Measurements from ENCODE around the gene RBM39. TPM values are rescaled to one million over a fixed set of nuclear protein-coding genes. Genes with fewer than 3 reads are reported as not detected.

Gene RBM39
- total and polyA plus RNA-seq, 2 experiments from 2014 or later: 259 to 413 TPM

DNA sequence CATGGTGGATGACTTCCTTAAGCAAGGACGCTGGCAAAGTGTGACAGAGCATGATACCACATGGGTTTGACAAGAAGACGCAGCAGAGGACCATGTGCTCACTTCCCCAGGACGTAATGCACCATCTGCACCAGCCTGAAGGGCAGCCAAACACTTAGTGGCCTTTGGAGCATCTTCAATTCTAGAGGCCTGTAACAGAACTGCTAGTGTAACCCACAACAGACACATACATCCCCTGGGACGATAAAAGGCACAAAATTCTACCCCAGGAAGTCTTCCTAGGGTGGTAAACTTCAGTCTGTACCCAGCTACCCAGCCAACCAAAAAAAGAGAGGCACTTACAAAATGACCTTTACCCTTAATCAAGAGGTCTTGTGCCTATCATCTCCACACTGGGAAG, 68.2 kb downstream of the RBM39 start (continued):
- TF ChIP-seq, protein P1, sequence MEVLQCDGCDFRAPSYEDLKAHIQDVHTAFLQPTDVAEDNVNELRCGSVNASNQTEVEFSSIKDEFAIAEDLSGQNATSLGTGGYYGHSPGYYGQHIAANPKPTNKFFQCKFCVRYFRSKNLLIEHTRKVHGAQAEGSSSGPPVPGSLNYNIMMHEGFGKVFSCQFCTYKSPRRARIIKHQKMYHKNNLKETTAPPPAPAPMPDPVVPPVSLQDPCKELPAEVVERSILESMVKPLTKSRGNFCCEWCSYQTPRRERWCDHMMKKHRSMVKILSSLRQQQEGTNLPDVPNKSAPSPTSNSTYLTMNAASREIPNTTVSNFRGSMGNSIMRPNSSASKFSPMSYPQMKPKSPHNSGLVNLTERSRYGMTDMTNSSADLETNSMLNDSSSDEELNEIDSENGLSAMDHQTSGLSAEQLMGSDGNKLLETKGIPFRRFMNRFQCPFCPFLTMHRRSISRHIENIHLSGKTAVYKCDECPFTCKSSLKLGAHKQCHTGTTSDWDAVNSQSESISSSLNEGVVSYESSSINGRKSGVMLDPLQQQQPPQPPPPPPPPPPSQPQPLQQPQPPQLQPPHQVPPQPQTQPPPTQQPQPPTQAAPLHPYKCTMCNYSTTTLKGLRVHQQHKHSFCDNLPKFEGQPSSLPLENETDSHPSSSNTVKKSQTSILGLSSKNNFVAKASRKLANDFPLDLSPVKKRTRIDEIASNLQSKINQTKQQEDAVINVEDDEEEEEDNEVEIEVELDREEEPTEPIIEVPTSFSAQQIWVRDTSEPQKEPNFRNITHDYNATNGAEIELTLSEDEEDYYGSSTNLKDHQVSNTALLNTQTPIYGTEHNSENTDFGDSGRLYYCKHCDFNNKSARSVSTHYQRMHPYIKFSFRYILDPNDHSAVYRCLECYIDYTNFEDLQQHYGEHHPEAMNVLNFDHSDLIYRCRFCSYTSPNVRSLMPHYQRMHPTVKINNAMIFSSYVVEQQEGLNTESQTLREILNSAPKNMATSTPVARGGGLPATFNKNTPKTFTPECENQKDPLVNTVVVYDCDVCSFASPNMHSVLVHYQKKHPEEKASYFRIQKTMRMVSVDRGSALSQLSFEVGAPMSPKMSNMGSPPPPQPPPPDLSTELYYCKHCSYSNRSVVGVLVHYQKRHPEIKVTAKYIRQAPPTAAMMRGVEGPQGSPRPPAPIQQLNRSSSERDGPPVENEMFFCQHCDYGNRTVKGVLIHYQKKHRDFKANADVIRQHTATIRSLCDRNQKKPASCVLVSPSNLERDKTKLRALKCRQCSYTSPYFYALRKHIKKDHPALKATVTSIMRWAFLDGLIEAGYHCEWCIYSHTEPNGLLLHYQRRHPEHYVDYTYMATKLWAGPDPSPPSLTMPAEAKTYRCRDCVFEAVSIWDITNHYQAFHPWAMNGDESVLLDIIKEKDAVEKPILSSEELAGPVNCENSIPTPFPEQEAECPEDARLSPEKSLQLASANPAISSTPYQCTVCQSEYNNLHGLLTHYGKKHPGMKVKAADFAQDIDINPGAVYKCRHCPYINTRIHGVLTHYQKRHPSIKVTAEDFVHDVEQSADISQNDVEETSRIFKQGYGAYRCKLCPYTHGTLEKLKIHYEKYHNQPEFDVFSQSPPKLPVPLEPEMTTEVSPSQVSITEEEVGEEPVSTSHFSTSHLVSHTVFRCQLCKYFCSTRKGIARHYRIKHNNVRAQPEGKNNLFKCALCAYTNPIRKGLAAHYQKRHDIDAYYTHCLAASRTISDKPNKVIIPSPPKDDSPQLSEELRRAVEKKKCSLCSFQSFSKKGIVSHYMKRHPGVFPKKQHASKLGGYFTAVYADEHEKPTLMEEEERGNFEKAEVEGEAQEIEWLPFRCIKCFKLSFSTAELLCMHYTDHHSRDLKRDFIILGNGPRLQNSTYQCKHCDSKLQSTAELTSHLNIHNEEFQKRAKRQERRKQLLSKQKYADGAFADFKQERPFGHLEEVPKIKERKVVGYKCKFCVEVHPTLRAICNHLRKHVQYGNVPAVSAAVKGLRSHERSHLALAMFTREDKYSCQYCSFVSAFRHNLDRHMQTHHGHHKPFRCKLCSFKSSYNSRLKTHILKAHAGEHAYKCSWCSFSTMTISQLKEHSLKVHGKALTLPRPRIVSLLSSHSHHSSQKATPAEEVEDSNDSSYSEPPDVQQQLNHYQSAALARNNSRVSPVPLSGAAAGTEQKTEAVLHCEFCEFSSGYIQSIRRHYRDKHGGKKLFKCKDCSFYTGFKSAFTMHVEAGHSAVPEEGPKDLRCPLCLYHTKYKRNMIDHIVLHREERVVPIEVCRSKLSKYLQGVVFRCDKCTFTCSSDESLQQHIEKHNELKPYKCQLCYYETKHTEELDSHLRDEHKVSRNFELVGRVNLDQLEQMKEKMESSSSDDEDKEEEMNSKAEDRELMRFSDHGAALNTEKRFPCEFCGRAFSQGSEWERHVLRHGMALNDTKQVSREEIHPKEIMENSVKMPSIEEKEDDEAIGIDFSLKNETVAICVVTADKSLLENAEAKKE (CRISPR knock-in tag; IDR thresholded peaks at IDR 0.05): no peak

DNA sequence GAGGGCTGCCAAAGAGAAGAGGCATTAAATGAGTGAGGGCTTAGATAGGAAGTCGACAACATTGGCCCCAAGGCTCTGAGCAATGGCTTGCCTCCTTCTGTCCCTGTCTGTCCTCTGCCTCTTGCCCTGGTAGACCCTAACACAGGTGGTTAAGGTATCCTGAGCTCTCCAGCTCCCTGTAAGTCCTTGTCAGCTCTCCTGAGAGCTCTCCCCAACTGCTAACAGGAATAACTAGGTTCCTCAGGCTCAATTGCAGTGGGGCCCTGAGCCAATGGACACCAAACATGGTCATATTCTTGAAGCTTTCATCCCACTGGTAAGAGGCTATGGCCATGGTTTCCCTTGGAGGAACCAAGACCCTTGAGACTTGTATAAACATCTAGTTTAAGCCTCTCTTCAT, 72.4 kb downstream of the RBM39 start:
- Mint-ChIP-seq H3K27ac (no peak overlapping the region), H3K9me3 (no peaks in the 10 kb centered on the region), H3K36me3 (ENCODE audit: low read depth) (peaks cover 26% of the 10 kb centered on the region), H3K4me3 (no peak overlapping the region), H3K27me3 (ENCODE audit: insufficient read depth, low read depth, poor library complexity) (peaks cover 6% of the 10 kb centered on the region), H3K4me1 (peaks cover 3% of the 10 kb centered on the region; the same call in 1 of the 3 replicates)
- peaks cover under 1% of the 10 kb centered on the region for H3K79me2 ChIP-seq (replicated peaks; ENCODE audit: insufficient read depth)
- no peak overlapping the region for H3K4me3 ChIP-seq
- H3K27ac ChIP-seq (ENCODE audit: low read depth): no peak overlapping the region
- DNase-seq (ENCODE audit: low spot score) (no peak), ATAC-seq (no peak)
- H3K36me3 ChIP-seq (ENCODE audit: insufficient read depth): peaks cover 9% of the 10 kb centered on the region; the same call in 1 of the 2 replicates
- no peaks in the 10 kb centered on the region for H3K27me3 ChIP-seq (ENCODE audit: insufficient read depth)
- no peaks in the 10 kb centered on the region for H3K9me2 ChIP-seq (ENCODE audit: insufficient read depth)
- H3F3A ChIP-seq (replicated peaks; ENCODE audit: low read depth): no peaks in the 10 kb centered on the region
- no peak overlapping the region for H2AFZ ChIP-seq
- no peaks in the 10 kb centered on the region for H3K4me1 ChIP-seq (ENCODE audit: insufficient read depth)
- no peaks in the 10 kb centered on the region for H4K20me1 ChIP-seq (replicated peaks; ENCODE audit: insufficient read depth)
- H3K4me2 ChIP-seq: no peak overlapping the region
- TF ChIP-seq POLR2AphosphoS5 (IDR thresholded peaks at IDR 0.05; ENCODE audit: low read depth) (no peak), CREB1 (CRISPR knock-in tag; IDR thresholded peaks at IDR 0.05; ENCODE audit: low read depth) (no peak), ZNF331 (CRISPR knock-in tag; IDR thresholded peaks at IDR 0.05; ENCODE audit: low read depth) (no peak), NANOG (IDR thresholded peaks at IDR 0.05; ENCODE audit: borderline replicate concordance) (no peak), JUNB (IDR thresholded peaks at IDR 0.05; ENCODE audit: unreplicated experiment) (no peak), EZH2 (IDR thresholded peaks at IDR 0.05; ENCODE audit: low read depth, unreplicated experiment) (no peak), STAT1 (IDR thresholded peaks at IDR 0.05; ENCODE audit: unreplicated experiment) (no peak), EZH2phosphoT487 (IDR thresholded peaks at IDR 0.05; ENCODE audit: unreplicated experiment) (no peak), ZNF114 (CRISPR knock-in tag; IDR thresholded peaks at IDR 0.05) (no peak)
- TF ChIP-seq, protein P2, sequence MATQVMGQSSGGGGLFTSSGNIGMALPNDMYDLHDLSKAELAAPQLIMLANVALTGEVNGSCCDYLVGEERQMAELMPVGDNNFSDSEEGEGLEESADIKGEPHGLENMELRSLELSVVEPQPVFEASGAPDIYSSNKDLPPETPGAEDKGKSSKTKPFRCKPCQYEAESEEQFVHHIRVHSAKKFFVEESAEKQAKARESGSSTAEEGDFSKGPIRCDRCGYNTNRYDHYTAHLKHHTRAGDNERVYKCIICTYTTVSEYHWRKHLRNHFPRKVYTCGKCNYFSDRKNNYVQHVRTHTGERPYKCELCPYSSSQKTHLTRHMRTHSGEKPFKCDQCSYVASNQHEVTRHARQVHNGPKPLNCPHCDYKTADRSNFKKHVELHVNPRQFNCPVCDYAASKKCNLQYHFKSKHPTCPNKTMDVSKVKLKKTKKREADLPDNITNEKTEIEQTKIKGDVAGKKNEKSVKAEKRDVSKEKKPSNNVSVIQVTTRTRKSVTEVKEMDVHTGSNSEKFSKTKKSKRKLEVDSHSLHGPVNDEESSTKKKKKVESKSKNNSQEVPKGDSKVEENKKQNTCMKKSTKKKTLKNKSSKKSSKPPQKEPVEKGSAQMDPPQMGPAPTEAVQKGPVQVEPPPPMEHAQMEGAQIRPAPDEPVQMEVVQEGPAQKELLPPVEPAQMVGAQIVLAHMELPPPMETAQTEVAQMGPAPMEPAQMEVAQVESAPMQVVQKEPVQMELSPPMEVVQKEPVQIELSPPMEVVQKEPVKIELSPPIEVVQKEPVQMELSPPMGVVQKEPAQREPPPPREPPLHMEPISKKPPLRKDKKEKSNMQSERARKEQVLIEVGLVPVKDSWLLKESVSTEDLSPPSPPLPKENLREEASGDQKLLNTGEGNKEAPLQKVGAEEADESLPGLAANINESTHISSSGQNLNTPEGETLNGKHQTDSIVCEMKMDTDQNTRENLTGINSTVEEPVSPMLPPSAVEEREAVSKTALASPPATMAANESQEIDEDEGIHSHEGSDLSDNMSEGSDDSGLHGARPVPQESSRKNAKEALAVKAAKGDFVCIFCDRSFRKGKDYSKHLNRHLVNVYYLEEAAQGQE (IDR thresholded peaks at IDR 0.05; ENCODE audit: unreplicated experiment): no peak
- TF ChIP-seq, protein P3, sequence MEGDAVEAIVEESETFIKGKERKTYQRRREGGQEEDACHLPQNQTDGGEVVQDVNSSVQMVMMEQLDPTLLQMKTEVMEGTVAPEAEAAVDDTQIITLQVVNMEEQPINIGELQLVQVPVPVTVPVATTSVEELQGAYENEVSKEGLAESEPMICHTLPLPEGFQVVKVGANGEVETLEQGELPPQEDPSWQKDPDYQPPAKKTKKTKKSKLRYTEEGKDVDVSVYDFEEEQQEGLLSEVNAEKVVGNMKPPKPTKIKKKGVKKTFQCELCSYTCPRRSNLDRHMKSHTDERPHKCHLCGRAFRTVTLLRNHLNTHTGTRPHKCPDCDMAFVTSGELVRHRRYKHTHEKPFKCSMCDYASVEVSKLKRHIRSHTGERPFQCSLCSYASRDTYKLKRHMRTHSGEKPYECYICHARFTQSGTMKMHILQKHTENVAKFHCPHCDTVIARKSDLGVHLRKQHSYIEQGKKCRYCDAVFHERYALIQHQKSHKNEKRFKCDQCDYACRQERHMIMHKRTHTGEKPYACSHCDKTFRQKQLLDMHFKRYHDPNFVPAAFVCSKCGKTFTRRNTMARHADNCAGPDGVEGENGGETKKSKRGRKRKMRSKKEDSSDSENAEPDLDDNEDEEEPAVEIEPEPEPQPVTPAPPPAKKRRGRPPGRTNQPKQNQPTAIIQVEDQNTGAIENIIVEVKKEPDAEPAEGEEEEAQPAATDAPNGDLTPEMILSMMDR (conservative IDR thresholded peaks at IDR 0.05; ENCODE audit: low read depth in 2 of 2): no peak
- TF ChIP-seq, protein P4, sequence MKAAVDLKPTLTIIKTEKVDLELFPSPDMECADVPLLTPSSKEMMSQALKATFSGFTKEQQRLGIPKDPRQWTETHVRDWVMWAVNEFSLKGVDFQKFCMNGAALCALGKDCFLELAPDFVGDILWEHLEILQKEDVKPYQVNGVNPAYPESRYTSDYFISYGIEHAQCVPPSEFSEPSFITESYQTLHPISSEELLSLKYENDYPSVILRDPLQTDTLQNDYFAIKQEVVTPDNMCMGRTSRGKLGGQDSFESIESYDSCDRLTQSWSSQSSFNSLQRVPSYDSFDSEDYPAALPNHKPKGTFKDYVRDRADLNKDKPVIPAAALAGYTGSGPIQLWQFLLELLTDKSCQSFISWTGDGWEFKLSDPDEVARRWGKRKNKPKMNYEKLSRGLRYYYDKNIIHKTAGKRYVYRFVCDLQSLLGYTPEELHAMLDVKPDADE (IDR thresholded peaks at IDR 0.05): no peak

All from GM23338 (cell line).